SJSA1 (cell line): ENCODE results near the gene BANK1. TPM values are rescaled to one million over a fixed set of nuclear protein-coding genes. Genes with fewer than 3 reads are reported as not detected.

Experiments
- DNase-seq, 2 experiments: peaks; one replicate each; pipeline ENCODE4 v3.0.0-alpha.2; 2015 to 2020; ENCODE audit warnings: low spot score in 2 of 2, low read depth in 1 of 2
- H3K27ac ChIP-seq: fragments of 250-450 bp; sonication (Bioruptor Pico); 2 replicates; pipeline ENCODE4 v1.5.1; 2020; ENCODE audit warnings: mild to moderate bottlenecking, moderate library complexity
- H3K27me3 ChIP-seq: fragments of 250-450 bp; sonication (Bioruptor Pico); replicated peaks from 2 replicates; pipeline ENCODE4 v1.5.1; 2020; ENCODE audit warnings: mild to moderate bottlenecking, moderate library complexity
- H3K36me3 ChIP-seq: fragments of 250-450 bp; sonication (Bioruptor Pico); 2 replicates; pipeline ENCODE4 v1.5.1; 2020; ENCODE audit warnings: mild to moderate bottlenecking
- H3K4me1 ChIP-seq: fragments of 250-450 bp; sonication (Bioruptor Pico); replicated peaks from 2 replicates; pipeline ENCODE4 v1.6.1; 2021; ENCODE audit warnings: mild to moderate bottlenecking
- H3K4me3 ChIP-seq: fragments of 250-450 bp; sonication (Bioruptor Pico); 2 replicates; pipeline ENCODE4 v1.5.1; 2020; ENCODE audit warnings: mild to moderate bottlenecking
- H3K9me3 ChIP-seq: fragments of 250-450 bp; sonication (Bioruptor Pico); replicated peaks from 2 replicates; pipeline ENCODE4 v1.5.1; 2020; ENCODE audit warnings: mild to moderate bottlenecking
- total RNA-seq: library from RNA; depleted of rRNA; stranded (reverse); fragments of >200 nt; shearing (Covaris generic); gene quantifications from 2 replicates; pipeline ENCODE4 v1.2.3, GENCODE V29; 2014

The BANK1 gene
- total RNA-seq, 1 experiment from 2014 or later: not detected

DNA sequence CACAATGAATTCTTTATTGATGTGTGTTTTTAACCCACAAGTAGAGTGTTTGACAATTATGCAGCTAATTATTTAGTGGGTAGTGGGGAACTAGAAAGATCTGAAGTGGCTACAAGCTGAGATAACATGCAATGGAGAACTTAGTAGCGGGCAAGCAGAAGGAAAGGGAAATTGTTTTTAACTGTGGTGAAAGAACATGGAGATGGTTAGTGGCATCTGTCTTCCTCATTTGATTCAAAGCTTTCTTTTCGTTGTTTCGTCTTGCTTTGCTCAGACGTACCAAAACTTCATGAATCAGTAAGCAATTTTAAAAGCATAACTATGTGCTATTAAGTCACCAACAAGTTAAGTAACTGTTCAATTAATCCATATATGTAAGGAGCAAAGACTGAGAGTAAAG is 169.9 kb downstream of the BANK1 start:
- H3K9me3 ChIP-seq: no peaks in the 10 kb centered on the region
- H3K4me3 ChIP-seq: no peak overlapping the region

GRCh38 chr4:101961144-101961543 is 170.6 kb downstream of the BANK1 start:
- H3K9me3 ChIP-seq: no peaks in the 10 kb centered on the region
- no peaks in the 10 kb centered on the region for H3K27me3 ChIP-seq
- H3K4me3 ChIP-seq: no peak overlapping the region
- H3K27ac ChIP-seq: no peak overlapping the region
- peak; percentile 29 to 44 for DNase-seq
- 0 out of 2 replicates have a peak, but pooled peaks cover 4% of the 10 kb centered on the region for H3K4me1 ChIP-seq
- H3K36me3 ChIP-seq: no peaks in the 10 kb centered on the region

More for the DNA sequence above, 169.9 kb downstream of the BANK1 start:
- DNase-seq: no peak
- no peaks in the 10 kb centered on the region for H3K27me3 ChIP-seq
- no peaks in the 10 kb centered on the region for H3K36me3 ChIP-seq
- 0 out of 2 replicates have a peak, but pooled peaks cover 4% of the 10 kb centered on the region for H3K4me1 ChIP-seq
- H3K27ac ChIP-seq: no peak overlapping the region

DNA sequence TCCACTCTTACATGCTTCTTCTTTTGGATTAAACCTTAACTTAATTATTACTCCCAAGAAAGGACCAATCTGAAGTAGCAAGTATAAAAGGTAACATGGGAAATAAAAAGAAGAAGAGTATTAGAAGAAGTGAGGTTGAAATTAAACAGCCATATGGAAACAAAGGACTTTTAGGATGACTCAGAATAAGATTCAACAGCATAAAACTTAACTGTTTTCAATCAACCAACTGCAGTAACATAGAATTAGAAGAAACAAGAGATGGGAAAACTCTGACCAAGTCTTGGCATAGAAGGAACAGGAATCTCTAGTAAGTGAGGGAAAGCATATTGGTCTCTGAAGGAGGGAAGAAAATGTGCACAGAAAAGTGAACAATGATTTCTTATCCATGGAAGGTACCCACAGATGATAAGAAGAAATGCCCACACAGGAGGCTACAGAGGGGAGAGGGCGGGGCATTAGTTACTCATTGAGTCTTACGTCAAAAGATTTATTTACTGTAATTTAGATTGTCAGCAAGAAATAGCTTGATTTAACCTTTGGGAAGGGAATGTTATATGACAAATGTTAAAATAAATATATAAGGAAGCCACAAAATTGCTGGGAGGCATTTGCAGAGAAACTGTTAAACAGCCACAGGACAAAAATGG is 177.3 kb downstream of the BANK1 start:
- peak; percentile 65 to 89 for DNase-seq
- H3K36me3 ChIP-seq: no peaks in the 10 kb centered on the region
- H3K4me3 ChIP-seq: no peak overlapping the region
- H3K27me3 ChIP-seq: no peaks in the 10 kb centered on the region
- H3K4me1 ChIP-seq: peaks cover 24% of the 10 kb centered on the region
- peak overlapping the region; percentile 70 for H3K27ac ChIP-seq
- no peaks in the 10 kb centered on the region for H3K9me3 ChIP-seq

DNA sequence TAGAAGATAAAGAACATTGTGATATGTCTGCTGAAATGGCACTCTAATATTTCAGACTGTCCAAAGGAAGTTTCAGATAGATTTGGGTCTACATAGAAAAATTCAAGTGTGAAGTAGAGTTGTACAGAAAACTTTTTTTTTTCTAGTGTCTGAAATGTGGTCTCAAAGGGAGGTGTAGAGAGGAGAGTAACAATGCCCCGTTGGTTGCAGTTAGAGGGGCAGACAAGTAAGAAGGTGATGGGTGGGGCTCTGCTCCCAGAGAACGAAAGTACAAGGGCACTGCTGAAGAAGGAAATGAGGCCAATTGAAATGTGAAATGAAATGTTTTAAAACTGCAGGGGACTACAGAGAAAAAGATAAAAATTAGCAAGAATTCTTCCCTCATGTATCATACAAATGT is 177.8 kb downstream of the BANK1 start:
- Histone ChIP-seq H3K4me3 (no peak overlapping the region), H3K27ac (peak overlapping the region; percentile 70), H3K4me1 (peaks cover 25% of the 10 kb centered on the region), H3K36me3 (no peaks in the 10 kb centered on the region), H3K9me3 (no peaks in the 10 kb centered on the region), H3K27me3 (no peaks in the 10 kb centered on the region)
- DNase-seq: peak; percentile 47 to 71

GRCh38 chr4:101969965-101970364 is 179.4 kb downstream of the BANK1 start:
- Histone ChIP-seq H3K36me3 (no peaks in the 10 kb centered on the region), H3K4me3 (no peak overlapping the region), H3K27ac (no peak overlapping the region), H3K4me1 (peaks cover 29% of the 10 kb centered on the region), H3K9me3 (no peaks in the 10 kb centered on the region), H3K27me3 (no peaks in the 10 kb centered on the region)
- DNase-seq: no peak

DNA sequence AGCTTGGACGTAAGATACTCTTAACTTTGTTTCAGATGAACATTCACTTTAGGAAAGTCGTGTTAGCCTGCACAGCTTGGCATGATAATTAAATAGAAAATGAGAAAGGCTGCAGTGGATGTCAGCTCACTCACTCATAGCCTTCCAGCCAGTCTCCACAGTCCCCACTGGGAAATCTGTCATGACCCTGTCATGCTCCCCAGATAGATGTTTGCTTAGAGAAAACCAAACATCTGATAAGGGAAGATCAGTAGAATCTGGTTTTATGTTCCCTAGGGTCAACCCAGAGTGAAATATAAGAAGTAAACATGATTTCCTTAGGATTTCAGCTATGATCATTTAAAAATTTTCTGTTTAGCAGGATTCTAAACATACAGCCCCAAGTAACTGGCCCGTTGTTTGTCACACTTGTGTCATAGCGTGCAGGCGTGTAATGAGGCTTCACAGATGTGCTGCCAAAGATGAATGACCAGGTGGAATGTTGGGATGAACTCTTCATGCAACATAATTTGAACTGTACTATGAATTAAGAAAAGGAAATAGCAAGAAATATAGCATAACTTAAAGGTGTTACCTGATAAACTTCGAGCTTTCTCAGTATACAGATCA is 180.1 kb downstream of the BANK1 start:
- Histone ChIP-seq H3K27ac (no peak overlapping the region), H3K4me1 (peaks cover 29% of the 10 kb centered on the region), H3K27me3 (no peaks in the 10 kb centered on the region), H3K4me3 (no peak overlapping the region), H3K36me3 (no peaks in the 10 kb centered on the region), H3K9me3 (no peaks in the 10 kb centered on the region)
- DNase-seq: no peak

DNA sequence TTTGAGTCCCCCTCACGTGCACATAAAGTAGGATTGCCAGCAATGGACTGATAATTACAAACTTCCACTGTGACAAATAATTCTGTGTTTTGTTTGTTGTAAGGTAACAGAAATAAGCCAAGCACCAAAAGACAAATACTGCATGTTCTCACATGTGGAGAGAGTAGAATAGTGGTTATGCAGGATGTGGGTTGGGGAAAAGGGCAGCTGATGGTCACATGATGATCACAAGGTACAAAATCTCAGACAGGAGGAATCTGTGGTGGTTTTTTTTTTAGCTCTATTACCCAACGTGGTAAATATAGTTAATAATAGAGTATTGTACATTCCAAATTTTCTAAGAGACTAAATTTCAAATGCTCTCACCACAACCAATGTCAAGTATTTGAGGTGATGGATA is 182.3 kb downstream of the BANK1 start:
- DNase-seq: no peak
- H3K27me3 ChIP-seq: no peaks in the 10 kb centered on the region
- H3K27ac ChIP-seq: no peak overlapping the region
- no peak overlapping the region for H3K4me3 ChIP-seq
- H3K4me1 ChIP-seq: peaks cover 32% of the 10 kb centered on the region
- H3K9me3 ChIP-seq: no peaks in the 10 kb centered on the region
- no peaks in the 10 kb centered on the region for H3K36me3 ChIP-seq

- peaks cover 26% of the 10 kb centered on the region for H3K4me1 ChIP-seq
- no peak overlapping the region for H3K4me3 ChIP-seq
- no peaks in the 10 kb centered on the region for H3K36me3 ChIP-seq
- no peak overlapping the region for H3K27ac ChIP-seq
- DNase-seq: no peak
- no peaks in the 10 kb centered on the region for H3K27me3 ChIP-seq
- no peaks in the 10 kb centered on the region for H3K9me3 ChIP-seq
Measured at GRCh38 chr4:101973361-101973760, 182.8 kb downstream of the BANK1 start.

GRCh38 chr4:101977076-101977475 is 186.5 kb downstream of the BANK1 start:
- H3K4me1 ChIP-seq: peaks cover 18% of the 10 kb centered on the region
- peak overlapping the region; percentile 55 for H3K27ac ChIP-seq
- H3K36me3 ChIP-seq: no peaks in the 10 kb centered on the region
- H3K4me3 ChIP-seq: no peak overlapping the region
- peak; percentile 77 to 83 for DNase-seq
- no peaks in the 10 kb centered on the region for H3K9me3 ChIP-seq
- no peaks in the 10 kb centered on the region for H3K27me3 ChIP-seq

DNA sequence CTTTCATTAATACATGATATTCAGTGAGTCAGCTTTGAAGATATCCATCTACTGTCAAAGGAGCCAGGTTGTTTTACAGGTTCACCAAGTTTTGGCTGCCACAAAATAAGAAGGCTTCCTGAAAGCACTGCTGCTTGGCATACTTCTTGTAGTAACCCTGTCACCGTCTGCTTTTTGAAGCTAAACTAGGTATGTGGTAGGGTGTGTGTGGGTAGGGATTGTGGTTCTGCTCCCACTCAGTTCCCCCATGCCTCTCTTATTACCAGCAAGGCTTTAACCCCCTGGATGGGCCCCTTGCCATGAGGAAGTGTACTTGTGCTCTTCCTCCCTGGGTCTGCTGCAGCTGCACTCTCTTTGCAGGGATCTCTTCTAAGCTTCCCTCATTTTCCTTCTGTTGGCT is 191.2 kb downstream of the BANK1 start:
- DNase-seq: no peak
- Histone ChIP-seq H3K27me3 (no peaks in the 10 kb centered on the region), H3K9me3 (no peaks in the 10 kb centered on the region), H3K4me1 (peaks cover 9% of the 10 kb centered on the region), H3K36me3 (no peaks in the 10 kb centered on the region), H3K27ac (no peak overlapping the region), H3K4me3 (no peak overlapping the region)

GRCh38 chr4:101983835-101984234 is 193.3 kb downstream of the BANK1 start:
- DNase-seq: no peak
- Histone ChIP-seq H3K4me3 (no peak overlapping the region), H3K36me3 (no peaks in the 10 kb centered on the region), H3K9me3 (no peaks in the 10 kb centered on the region), H3K27me3 (no peaks in the 10 kb centered on the region), H3K4me1 (no peaks in the 10 kb centered on the region), H3K27ac (no peak overlapping the region)

DNA sequence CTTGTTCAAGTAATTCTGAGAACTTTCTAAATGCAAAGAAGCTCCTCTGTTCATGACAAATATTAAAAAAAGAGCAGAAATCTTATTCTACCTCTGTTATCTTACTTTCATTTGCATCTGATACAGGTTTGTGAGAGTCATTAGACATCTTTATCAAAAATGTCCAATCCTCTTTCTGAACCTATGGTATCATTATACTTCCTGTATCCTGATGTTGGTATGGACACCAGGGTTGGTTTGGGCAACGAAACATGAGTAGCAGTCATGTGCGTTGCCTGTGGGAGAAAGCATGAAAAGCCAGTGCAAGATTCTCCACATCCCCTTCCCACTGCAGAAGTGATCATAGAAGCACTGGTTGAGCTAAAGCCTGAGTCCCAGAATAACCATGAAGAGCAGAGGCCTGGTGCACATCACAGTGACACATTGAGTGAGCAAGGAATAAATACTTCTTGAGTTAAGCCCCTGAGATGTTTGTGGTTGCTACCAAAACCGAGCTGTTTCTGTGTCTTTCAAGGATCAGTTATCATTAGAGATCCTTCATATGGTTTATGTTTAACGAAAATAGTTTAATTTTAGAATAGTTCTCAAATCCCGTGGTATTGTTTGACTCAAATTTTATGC is 197.2 kb downstream of the BANK1 start:
- Histone ChIP-seq H3K36me3 (no peaks in the 10 kb centered on the region), H3K4me1 (no peaks in the 10 kb centered on the region), H3K27ac (no peak overlapping the region), H3K27me3 (no peaks in the 10 kb centered on the region), H3K4me3 (no peak overlapping the region), H3K9me3 (no peaks in the 10 kb centered on the region)
- DNase-seq: no peak

GRCh38 chr4:101989551-101989950 is 199.0 kb downstream of the BANK1 start:
- Histone ChIP-seq H3K36me3 (no peaks in the 10 kb centered on the region), H3K27ac (no peak overlapping the region), H3K9me3 (no peaks in the 10 kb centered on the region), H3K4me1 (no peaks in the 10 kb centered on the region), H3K27me3 (no peaks in the 10 kb centered on the region), H3K4me3 (no peak overlapping the region)
- DNase-seq: no peak

- Histone ChIP-seq H3K27ac (no peak overlapping the region), H3K36me3 (no peaks in the 10 kb centered on the region), H3K27me3 (no peaks in the 10 kb centered on the region), H3K4me3 (no peak overlapping the region), H3K9me3 (no peaks in the 10 kb centered on the region), H3K4me1 (no peaks in the 10 kb centered on the region)
- no peak for DNase-seq
Measured at GRCh38 chr4:101992446-101992845, 201.9 kb downstream of the BANK1 start.
